ENCODE results near the gene ZNF200. TPM values are rescaled to one million over a fixed set of nuclear protein-coding genes. Genes with fewer than 3 reads are reported as not detected.

ZNF200 gene
- total RNA-seq, 3 donors from 2014 or later, result 3.5 to 11.1 (median 9.2) TPM

- H3K27ac ChIP-seq, result no peak overlapping the region
- DNase-seq (ENCODE audit: low spot score in 2 of 2), result no peak
- no peak overlapping the region for H3K4me3 ChIP-seq
- no peaks in the 10 kb centered on the region for H3K9me3 ChIP-seq
- H3K27me3 ChIP-seq, result peaks cover 17 to 97% of the 10 kb centered on the region in 2 donors
- TF ChIP-seq POLR2AphosphoS5 (IDR thresholded peaks at IDR 0.05) (no peak), CTCF (IDR thresholded peaks at IDR 0.05) (no peak), POLR2A (IDR thresholded peaks at IDR 0.05) (no peak)
- intact Hi-C loops (cut with DNase I; ENCODE audit: low total_unique reads), result no loop called here
- H3K36me3 ChIP-seq, result no peaks in the 10 kb centered on the region
- peaks cover 0 to 5% of the 10 kb centered on the region in 2 donors for H3K4me1 ChIP-seq
Measured at GRCh38 chr16:3189869-3190268, 45.1 kb downstream of the ZNF200 start.

- Histone ChIP-seq H3K36me3 (no peaks in the 10 kb centered on the region), H3K4me3 (peak overlapping the region in 2 of 3 donors; percentile 8 to 50), H3K27me3 (peaks cover 17 to 97% of the 10 kb centered on the region in 2 donors), H3K27ac (no peak overlapping the region), H3K4me1 (peaks cover 0 to 5% of the 10 kb centered on the region in 2 donors), H3K9me3 (no peaks in the 10 kb centered on the region)
- no peak for DNase-seq (ENCODE audit: low spot score in 2 of 2)
- intact Hi-C loops (cut with DNase I; ENCODE audit: low total_unique reads), result no loop called here
- TF ChIP-seq POLR2A (IDR thresholded peaks at IDR 0.05) (no peak), CTCF (IDR thresholded peaks at IDR 0.05) (no peak), POLR2AphosphoS5 (IDR thresholded peaks at IDR 0.05) (no peak)
Measured at GRCh38 chr16:3188925-3189825, 45.8 kb downstream of the ZNF200 start.

DNA sequence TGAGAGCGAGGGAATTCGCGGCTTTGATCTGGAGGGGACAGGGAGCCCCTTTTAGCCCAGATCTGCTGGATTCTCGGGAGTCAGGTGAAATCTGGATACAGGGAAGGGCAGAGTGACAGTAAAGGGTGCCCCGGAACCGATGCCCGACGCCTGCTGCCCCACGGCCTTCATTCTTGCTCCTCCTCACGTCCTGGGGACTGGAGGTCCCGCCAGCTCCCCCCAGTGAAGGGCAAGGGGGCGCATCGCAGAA, 46.4 kb downstream of the ZNF200 start:
- Histone ChIP-seq H3K4me1 (peaks cover 0 to 5% of the 10 kb centered on the region in 2 donors), H3K27me3 (peaks cover 17 to 97% of the 10 kb centered on the region in 2 donors), H3K4me3 (peak overlapping the region in 2 of 3 donors; percentile 8 to 50), H3K9me3 (no peaks in the 10 kb centered on the region), H3K27ac (no peak overlapping the region), H3K36me3 (no peaks in the 10 kb centered on the region)
- intact Hi-C loops (cut with DNase I; ENCODE audit: low total_unique reads), result no loop called here
- DNase-seq (ENCODE audit: low spot score in 2 of 2), result no peak
- TF ChIP-seq POLR2AphosphoS5 (IDR thresholded peaks at IDR 0.05) (no peak), POLR2A (IDR thresholded peaks at IDR 0.05) (no peak), CTCF (IDR thresholded peaks at IDR 0.05) (no peak)

GRCh38 chr16:3187798-3188674, 46.9 kb downstream of the ZNF200 start, which contains the start of gene OR1F1:
OR1F1 (plus strand) TSS chr16:3188204.
- Histone ChIP-seq H3K27me3 (peaks cover 17 to 97% of the 10 kb centered on the region in 2 donors), H3K9me3 (no peaks in the 10 kb centered on the region), H3K4me1 (peaks cover 0 to 5% of the 10 kb centered on the region in 2 donors), H3K36me3 (no peaks in the 10 kb centered on the region), H3K4me3 (peak within 1 kb of the TSS in 2 of 3 donors; percentile 8 to 50), H3K27ac (no peak within 1 kb of the TSS)
- intact Hi-C loops (cut with DNase I; ENCODE audit: low total_unique reads), result no loop called here
- no peak for DNase-seq (ENCODE audit: low spot score in 2 of 2)
- no peak for TF ChIP-seq POLR2AphosphoS5 (IDR thresholded peaks at IDR 0.05)
- no peak for TF ChIP-seq POLR2A (IDR thresholded peaks at IDR 0.05)
- no peak for TF ChIP-seq CTCF (IDR thresholded peaks at IDR 0.05)
